HG03442 (cell line): ENCODE data around the gene RACGAP1.

Experiments
- ATAC-seq: cut with Tn5 transposase; IDR thresholded peaks from one replicate; pipeline ENCODE4 v1.9.1; 2021; ENCODE audit warnings: mild to moderate bottlenecking, moderate library complexity; ENCODE audit not compliant: unreplicated experiment

Gene RACGAP1

GRCh38 chr12:50056639-50056976, 31.3 kb upstream of the RACGAP1 start:
- ATAC-seq: no peak

GRCh38 chr12:50055831-50056638, 30.7 kb upstream of the RACGAP1 start:
- ATAC-seq: no peak

DNA sequence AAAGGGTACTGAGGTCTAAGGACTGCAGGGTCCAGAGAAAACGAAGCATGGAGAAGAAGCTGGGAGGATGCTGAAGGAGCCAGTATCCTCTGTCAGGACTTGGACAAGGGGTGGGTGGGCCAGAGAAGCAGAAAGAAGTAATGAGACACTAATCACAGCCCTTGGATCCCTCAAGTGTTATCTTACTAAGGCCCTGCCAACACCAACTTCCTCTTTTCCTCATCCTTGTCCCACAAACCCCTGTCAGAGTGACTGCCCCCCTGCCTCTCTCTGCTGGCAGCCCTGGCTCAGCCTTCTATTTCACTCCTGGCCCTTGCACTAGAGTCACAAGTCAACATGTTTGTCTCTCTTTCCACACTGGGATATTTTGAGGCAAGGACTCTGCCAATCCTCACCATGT, 28.3 kb upstream of the RACGAP1 start:
- no peak for ATAC-seq

DNA sequence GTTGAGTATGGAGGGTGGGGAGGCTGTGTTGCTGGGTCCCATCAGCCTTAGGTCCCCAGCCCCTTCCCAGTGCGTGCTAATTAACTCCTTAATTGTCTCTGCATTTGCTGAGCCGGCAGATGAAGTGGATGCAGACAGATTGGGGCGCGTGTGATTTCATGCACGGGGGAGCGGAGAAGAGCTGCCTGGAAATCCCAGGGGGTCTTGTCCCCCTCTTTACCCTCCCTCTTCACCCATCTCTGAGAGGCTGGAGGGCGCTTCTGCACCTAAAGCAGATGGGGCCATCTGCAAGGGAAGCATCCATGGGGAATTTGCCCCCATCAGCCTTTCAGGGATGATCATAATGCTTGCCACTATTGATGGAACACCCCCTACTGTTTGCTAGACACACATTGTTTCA, 27.7 kb upstream of the RACGAP1 start:
- ATAC-seq: no peak

- no peak for ATAC-seq
These were observed 27.2 kb upstream of the RACGAP1 start for GRCh38 chr12:50052544-50052943.

DNA sequence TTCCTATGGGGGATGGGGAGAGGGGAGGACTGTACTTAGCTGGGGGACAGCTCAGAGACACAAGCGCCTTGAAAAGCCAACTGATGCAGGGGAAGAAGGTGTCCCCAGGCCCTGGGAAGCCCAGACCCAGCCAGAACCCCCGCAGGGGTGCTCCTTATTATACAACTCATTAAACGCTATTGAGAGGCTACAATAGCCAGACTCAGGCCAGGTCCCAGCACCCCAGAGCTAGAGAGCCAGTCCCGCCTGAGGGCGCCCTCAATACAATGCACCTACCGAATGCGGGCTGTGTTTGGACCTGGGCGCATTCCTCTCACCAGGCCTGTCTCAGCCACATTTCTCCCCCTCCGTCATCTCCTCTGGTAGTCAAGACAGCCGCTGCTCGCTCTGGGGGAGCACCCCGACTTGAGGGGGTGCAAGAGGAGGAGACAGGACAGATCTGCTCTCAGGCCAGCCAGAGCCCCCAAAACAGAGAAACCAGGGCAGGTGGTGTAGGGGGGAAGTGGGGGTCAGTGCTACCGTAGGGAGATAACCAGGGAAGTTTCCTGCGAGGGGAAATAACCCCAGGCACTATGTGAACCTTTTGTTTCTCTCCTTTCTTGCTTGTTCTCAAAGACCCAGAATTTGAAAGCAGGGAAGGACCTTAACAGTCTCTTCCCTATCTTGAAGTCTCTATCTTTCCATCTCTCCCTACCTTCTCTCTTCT, 26.0 kb upstream of the RACGAP1 start:
- no peak for ATAC-seq

DNA sequence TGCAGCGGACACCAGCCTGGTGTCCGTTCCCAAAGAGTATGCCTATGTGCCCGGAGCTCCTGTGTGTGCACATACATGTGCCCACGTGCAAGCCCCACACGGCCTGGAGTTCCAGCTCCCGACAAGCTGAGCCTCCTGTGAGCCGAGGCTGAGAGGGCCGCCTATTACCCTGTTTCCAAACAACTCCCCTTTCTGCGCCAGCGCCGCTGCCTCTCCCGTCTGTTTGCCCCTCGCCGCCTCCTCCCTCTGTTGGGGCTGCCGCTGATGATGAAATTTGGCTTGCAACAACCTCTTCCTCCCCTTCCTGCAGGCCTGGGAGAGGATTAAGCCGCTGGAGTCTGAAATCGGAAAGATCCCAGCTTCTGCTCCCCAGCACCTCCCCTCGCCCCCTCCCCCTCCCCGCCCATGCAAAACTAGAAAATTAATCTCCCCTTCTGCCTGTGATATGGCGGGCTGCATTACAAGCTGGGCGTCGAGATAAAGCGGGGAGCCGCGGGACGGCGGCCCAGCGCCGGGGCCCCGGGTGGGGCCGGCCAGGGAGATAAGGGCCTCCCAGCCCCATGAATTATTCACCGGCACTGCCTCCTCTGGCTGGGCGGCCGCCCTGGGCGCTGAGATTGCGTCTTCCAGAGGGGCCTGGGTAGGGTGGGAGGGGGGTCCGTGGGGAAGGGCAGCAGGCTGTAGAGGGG, 25.3 kb upstream of the RACGAP1 start:
- no peak for ATAC-seq

GRCh38 chr12:50050119-50050385, 24.8 kb upstream of the RACGAP1 start:
- no peak for ATAC-seq

GRCh38 chr12:50049254-50050118, 24.2 kb upstream of the RACGAP1 start:
- ATAC-seq: no peak

GRCh38 chr12:50047693-50048250, 22.5 kb upstream of the RACGAP1 start:
- ATAC-seq: no peak

DNA sequence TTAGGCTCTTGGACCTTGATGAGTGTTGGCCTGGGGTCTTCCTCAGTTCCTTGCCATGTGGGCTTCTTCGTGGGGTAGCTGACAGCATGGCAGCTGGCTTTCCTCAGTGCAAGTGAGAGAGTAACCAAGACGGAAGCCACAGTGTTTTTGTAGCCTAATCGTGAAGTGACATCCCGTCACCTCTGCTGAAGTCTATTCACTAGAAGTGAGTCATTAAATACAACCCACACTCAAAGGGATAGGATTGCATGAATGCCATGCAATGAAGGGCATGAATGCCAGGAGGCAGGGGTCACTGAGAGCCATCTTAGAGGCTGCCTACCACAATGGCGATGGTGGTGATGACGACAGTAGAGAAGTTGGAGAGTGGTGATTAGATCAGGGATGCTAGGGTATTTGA, 18.6 kb upstream of the RACGAP1 start:
- ATAC-seq: no peak

GRCh38 chr12:50043308-50043707, 18.0 kb upstream of the RACGAP1 start:
- ATAC-seq: no peak

DNA sequence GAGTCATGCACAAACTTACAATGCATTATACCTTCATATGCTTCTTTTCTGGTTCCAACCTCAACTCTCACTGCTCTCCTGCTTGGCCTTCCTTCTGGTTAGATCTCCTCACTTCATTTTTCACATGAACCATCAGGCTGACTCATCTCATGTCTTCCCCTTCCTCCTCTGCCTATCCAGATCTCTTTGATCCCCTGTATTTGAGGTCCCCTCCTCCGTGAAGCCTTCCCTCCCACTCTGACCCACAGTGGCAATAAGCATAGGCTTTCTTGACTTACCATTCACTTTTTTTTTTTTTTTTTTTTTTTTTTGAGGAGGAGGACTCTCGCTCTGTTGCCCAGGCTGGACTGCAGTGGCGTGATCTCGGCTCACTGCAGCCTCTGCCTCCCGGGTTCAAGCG, 17.4 kb upstream of the RACGAP1 start:
- ATAC-seq: no peak

DNA sequence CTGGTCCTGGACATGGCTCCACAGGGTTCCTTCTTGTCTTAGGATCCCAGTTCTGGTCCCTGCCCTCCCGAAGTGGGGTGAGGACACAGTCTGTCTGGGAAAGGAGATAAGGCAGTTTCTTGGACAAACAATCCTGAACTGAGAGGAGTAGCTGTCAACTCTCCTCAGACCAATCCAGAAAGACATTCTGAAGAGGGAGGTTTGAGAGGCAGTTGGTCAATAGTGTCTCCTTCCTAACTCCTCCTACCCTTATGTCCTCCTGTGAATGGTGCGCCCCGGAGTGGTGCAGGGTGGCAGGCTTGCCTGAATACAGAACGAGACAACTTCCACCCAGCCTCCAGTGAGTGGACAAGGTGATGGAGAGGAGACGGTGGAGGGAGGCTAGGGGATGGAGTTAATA, 16.7 kb upstream of the RACGAP1 start:
- no peak for ATAC-seq

- ATAC-seq: no peak
These were observed 16.0 kb upstream of the RACGAP1 start for GRCh38 chr12:50041062-50041860.

DNA sequence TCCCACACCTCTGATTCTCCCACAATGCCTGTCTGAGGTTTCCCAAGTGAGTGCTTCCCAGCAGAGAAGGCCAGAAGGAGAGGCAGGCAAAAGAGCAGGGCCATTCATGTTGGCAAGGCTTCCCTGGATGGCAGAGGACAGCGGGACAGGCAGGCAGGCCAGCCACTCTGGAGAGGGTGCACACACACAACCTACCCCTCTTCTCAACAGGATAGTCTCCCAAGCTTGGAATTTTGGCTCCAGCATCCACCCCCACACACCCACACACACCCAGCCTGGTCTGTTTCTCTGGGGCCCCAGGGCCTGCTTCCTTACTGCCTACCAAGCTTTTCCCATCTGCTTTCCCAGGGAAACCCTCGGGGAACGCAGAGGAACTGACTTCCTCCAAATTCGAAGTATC, 15.4 kb upstream of the RACGAP1 start:
- no peak for ATAC-seq

DNA sequence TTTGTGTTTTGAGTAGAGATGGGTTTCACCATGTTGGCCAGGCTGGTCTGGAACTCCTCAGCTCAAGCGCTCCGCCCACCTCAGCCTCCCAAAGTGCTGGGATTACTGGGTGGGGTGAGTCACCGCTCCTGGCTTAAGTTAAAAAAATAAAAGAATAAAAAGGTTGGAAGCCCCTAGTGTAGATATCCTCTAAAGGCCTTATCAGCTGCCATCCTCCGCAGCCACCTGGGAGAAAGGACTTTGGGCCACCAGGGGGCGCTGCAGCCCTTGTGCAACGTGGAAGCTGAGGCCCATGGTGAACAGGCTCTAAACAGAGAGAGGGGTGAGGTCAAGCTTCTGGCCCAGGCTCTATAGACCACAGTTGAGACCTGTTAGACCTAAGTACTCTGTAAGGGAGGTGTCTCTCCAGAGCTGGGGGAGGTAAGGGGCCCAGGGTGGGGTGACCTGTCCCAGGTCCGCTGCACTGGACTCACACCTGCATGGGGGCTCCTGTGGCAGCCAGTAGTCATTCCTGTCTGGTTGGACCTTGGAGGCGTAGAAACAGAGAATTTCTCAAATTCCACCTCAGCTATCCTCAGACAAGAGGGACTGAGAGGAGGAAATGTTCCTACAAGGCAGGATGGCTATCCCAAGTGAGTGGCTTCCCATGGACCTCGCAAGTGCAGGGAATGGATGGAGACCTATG, 14.0 kb upstream of the RACGAP1 start:
- no peak for ATAC-seq

DNA sequence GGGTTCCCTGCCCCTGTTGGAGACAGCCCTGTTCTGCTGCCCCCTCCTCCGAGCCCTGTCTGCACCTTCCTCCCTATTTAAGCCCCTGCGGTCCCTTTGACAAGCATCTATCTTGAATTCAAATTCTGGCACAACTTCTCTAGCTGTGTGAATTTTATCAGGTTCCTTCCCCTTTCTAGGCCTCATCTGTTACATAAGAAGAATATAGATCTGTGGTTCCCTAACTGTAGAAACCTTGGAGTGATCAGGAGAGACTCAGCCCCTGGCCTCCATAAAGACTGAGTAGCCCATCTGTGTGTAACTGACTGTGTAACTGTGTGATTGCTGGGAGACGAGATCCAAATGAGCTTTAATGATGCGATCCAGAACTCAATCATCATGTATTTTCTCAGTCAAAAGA, 13.0 kb upstream of the RACGAP1 start:
- no peak for ATAC-seq

DNA sequence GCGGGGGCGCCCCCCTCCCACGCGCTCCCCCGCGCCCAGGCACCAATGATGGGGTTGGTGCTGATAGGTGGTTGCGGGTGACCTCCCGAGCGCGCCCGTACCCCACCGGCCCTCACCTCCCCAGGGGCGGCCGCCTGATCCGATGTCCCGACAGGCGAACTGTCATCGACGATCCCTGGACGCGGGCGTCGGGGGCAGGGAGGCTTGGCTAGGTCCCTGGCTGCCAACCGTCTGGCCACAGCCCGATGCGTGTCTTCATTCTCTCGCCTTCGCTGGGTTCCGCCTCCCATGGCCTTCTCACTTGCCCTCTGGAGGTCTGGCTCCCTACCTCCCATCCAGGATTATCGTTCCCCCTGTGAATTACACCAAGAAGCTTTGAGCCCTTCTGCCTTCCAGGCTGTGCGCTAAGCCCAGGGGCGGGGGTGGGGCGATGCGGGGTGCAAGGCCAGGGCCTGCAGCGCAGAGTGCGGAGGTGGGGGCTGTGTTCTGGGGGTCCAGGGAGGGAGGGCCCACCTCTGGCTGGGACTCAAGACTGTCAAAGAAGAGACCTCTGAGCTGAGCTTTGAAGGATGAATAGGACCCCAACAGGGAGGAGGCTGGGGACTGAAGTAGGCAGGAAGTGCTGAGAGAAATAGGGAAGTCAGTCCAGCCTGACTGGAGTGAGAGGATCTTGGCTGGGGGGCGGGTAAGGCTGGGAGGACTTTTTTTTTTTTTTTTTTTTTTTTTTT, 7.7 kb upstream of the RACGAP1 start:
- no peak for ATAC-seq
